Stimulated activated CD4-positive, alpha-beta T cell treated with anti-CD3 and anti-CD28 coated beads, Interleukin-15, amount 100 ng/mL, for 24 hours (primary cell): ENCODE data around the gene CPXM1.

Experiments used
- DNase-seq: peaks from one replicate; pipeline ENCODE4 v3.0.0-alpha.2; 2020

Gene CPXM1

DNA sequence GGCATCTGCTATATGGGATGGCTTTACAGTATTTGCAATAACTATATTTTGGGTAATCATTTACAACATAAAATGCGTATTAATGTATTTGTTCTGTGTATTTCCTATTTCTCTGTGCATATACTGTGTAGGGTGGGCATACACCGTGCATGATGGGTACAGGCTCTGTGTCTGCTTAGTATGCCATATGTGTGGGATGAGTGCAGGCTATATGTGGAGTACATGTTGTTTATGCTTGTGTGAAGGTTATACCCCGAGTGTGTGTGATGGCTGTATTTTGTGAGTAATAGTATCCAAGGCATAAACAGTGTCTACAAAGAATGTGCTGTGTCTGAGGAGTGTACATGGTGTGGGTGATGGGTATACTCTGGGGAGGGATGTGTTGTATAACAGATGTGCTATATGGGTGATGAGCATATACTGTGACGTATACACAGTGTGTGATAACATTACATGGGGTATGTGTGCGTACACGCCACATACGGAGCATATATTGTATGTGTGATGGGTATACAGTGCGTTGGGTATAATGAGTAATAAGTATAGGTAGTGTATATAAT lies 52.7 kb downstream of the CPXM1 start:
- no peak for DNase-seq

DNA sequence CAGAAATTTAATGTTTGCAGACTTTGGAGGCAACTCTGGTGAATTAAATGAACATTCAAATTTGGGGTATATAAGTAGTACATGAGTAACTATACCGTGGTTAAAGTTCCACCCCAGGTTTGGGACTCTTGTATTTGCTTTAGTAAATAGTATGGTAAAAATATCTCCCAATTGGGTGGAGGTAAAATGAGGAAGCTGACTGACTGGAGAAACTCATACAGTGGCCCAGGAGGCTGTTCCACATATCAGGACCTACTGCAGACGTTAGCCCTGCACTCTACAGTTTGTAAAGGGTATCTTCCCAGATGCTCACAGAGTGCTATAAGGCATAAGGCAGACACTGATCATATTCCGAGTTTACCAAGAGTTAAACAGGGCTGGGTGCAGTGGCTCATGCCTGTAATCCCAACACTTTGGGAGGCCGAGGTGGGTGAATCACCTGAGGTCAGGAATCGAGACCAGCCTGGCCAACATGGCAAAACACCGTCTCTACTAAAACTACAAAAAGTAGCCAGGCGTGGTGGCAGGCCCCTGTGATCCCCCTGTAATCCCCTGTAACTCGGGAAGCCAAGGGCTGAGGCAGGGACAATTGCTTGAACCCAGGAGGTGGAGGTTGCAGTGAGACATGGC lies 53.7 kb downstream of the CPXM1 start:
- DNase-seq = no peak

DNA sequence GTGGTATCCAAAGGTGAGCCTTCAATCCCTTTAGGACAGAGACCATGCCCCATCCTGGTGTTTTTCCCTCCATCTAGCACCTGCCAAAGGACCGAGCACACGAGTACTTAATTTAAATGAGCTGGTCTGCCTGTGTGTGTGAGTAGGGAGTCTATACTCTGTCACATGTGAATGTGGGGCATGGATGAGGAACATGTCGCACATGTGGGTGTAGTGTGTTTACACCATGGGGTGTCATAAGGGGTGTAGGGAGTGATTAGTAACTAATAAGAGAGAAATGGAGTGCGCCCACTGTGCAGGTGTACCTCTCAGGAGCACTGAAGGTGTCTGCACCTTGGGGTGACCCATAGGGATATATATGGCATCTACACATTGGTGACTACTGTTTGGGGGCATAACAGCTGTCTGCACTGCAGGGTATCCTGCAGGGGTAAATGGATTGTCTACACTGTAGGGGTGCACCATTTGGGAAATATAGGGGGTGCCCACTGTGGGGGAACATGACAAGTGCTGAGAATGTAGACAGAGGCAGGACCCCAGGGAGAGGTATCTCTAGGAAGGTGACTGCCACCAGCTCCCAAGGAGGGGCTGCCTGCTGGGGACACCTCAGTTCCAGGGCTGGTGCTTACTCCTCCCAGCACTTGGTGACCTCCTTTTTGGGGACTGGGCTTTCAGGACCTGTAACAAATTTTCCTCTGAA lies 54.3 kb downstream of the CPXM1 start:
- no peak for DNase-seq

DNA sequence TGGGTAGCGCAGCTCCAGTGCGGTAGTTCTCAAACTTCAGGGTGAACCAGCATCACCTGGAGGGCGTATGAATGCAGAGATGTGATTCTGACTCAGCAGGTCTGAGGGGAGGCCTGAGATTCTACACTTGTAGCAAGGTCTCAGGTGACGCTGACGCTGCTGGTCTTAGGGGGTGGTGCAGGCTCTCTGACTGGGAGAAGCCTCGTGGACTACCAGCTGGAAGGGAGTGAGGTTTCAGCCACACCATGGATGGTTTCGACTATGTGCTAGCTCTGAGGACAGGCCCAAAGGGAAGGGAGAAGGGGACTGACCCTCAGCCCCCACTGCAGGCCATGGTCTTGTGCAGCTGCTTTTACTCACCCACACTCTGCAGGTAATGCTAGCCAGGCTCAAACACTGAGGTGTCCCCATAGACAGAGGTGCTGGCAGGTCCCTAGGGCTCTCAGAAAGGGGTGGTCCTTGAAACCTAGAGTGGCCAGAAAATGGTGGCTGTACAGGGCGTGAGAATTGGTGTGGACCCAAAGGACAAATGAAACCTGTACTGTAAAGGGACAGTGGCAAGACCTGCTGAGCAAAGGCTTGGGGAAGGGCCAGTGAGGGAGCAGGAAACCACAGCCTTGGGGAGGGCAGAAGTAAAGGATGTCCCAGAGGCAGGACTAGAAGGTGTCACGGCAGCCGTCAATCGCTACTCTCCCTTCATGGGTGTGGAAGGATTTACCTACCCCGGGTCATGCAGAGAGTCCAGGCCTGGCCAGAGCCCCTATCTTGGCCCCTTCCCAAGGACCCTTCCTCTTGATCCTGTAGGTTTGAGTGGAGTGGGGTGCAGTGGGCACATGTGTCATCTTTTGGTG lies 55.1 kb downstream of the CPXM1 start:
- DNase-seq = no peak
